HFFc6 (cell line): ENCODE results near the gene USF2. TPM values are rescaled to one million over a fixed set of nuclear protein-coding genes. Genes with fewer than 3 reads are reported as not detected.
A peak's percentile ranks its signal among the peaks of the same experiment; 100 is the strongest.

Source experiments
- DNase-seq: peaks from one replicate; pipeline ENCODE4 v3.0.0-alpha.2; 2018
- H3K27ac Mint-ChIP-seq: 2 replicates; pipeline ENCODE4 v1.8.0; 2020; ENCODE audit warnings: mild to moderate bottlenecking, mixed read lengths
- H3K27me3 Mint-ChIP-seq: 2 replicates; pipeline ENCODE4 v1.8.0; 2021; ENCODE audit warnings: mild to moderate bottlenecking, moderate library complexity, mixed read lengths; ENCODE audit not compliant: insufficient read depth
- H3K36me3 Mint-ChIP-seq: 2 replicates; pipeline ENCODE4 v1.8.0; 2021; ENCODE audit warnings: low read depth, mixed read lengths
- H3K4me1 Mint-ChIP-seq: 2 replicates; pipeline ENCODE4 v1.8.0; 2020; ENCODE audit warnings: low read depth, mixed read lengths
- H3K4me3 Mint-ChIP-seq: 2 replicates; pipeline ENCODE4 v1.8.0; 2020; ENCODE audit warnings: mild to moderate bottlenecking, moderate library complexity, mixed read lengths
- H3K9me3 Mint-ChIP-seq: 2 replicates; pipeline ENCODE4 v1.8.0; 2020; ENCODE audit warnings: mild to moderate bottlenecking, mixed read lengths
- CTCF ChIP-seq: fragments of 200-600 bp; sonication (generic); IDR thresholded peaks from 2 replicates; pipeline ENCODE4 v1.5.0; 2021; ENCODE audit warnings: antibody characterized with exemption, mild to moderate bottlenecking
- total RNA-seq, 6 experiments: library from RNA; stranded (reverse); fragmentation: NEBNext Ultra II Directional; extraction: Animal tissue kit (Norgen Biotek cat#: 25700); gene quantifications; 2 replicates in 1 of 6; 3 replicates in 5 of 6; pipeline ENCODE4 v1.2.3, GENCODE V29; 2021

The USF2 gene
- total RNA-seq, 6 experiments from 2014 or later: 66.0 to 78.1 (median 71.4) TPM

DNA sequence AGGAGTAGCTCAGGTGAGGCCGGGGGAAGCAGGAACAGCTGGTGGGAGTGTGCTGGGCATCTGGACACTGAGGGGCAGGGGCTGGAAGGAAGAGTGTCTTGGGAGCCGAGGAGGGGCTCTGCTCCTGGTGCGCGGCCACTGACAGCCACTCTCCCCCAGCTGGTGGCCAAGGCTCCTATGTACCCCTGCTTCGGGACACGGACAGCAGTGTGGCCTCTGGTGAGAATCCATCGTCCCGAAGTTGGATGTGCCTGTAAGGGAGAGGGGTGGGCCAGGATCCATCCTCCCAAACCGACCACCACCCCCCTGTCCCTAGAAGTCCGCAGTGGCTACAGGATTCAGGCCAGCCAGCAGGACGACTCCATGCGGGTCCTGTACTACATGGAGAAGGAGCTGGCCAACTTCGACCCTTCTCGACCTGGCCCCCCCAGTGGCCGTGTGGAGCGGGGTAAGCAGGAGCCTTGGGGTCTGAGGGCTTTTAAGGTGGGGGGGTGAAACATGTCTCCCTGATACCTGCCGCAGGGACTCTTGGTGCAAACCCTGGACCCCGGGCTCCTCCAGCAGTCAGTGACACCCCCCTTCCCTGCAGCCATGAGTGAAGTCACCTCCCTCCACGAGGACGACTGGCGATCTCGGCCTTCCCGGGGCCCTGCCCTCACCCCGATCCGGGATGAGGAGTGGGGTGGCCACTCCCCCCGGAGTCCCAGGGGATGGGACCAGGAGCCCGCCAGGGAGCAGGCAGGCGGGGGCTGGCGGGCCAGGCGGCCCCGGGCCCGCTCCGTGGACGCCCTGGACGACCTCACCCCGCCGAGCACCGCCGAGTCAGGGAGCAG, 2.0 kb upstream of the USF2 start:
- no peak for TF ChIP-seq CTCF
- Mint-ChIP-seq H3K27me3 (peaks cover 10% of the 10 kb centered on the region), H3K4me1 (peaks cover 12% of the 10 kb centered on the region), H3K36me3 (peaks cover 4% of the 10 kb centered on the region; the same call in 1 of the 2 replicates), H3K9me3 (no peaks in the 10 kb centered on the region), H3K27ac (peak overlapping the region; percentile 95; the same call in 1 of the 2 replicates), H3K4me3 (peak overlapping the region; percentile 97)
- no peak for DNase-seq

DNA sequence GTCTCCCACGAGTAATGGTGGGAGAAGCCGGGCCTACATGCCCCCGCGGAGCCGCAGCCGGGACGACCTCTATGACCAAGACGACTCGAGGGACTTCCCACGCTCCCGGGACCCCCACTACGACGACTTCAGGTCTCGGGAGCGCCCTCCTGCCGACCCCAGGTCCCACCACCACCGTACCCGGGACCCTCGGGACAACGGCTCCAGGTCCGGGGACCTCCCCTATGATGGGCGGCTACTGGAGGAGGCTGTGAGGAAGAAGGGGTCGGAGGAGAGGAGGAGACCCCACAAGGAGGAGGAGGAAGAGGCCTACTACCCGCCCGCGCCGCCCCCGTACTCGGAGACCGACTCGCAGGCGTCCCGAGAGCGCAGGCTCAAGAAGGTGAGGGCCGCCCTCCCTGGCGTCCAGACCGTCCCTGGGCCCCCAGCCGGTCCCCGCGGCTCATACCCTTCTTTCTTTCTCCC, 1.4 kb upstream of the USF2 start:
- Mint-ChIP-seq H3K27me3 (peaks cover 7% of the 10 kb centered on the region), H3K27ac (peak overlapping the region; percentile 95), H3K4me3 (peak overlapping the region; percentile 97), H3K9me3 (no peaks in the 10 kb centered on the region), H3K36me3 (peaks cover 4% of the 10 kb centered on the region; the same call in 1 of the 2 replicates), H3K4me1 (peaks cover 12% of the 10 kb centered on the region)
- DNase-seq: no peak
- TF ChIP-seq CTCF: no peak

GRCh38 chr19:35267818-35268535, 785 bp upstream of the USF2 start:
- Mint-ChIP-seq H3K4me3 (peak overlapping the region; percentile 97), H3K36me3 (peaks cover 4% of the 10 kb centered on the region; the same call in 1 of the 2 replicates), H3K27me3 (peaks cover 7% of the 10 kb centered on the region), H3K4me1 (peaks cover 12% of the 10 kb centered on the region), H3K9me3 (no peaks in the 10 kb centered on the region), H3K27ac (peak overlapping the region; percentile 95)
- no peak for TF ChIP-seq CTCF
- DNase-seq: peak; percentile 15

DNA sequence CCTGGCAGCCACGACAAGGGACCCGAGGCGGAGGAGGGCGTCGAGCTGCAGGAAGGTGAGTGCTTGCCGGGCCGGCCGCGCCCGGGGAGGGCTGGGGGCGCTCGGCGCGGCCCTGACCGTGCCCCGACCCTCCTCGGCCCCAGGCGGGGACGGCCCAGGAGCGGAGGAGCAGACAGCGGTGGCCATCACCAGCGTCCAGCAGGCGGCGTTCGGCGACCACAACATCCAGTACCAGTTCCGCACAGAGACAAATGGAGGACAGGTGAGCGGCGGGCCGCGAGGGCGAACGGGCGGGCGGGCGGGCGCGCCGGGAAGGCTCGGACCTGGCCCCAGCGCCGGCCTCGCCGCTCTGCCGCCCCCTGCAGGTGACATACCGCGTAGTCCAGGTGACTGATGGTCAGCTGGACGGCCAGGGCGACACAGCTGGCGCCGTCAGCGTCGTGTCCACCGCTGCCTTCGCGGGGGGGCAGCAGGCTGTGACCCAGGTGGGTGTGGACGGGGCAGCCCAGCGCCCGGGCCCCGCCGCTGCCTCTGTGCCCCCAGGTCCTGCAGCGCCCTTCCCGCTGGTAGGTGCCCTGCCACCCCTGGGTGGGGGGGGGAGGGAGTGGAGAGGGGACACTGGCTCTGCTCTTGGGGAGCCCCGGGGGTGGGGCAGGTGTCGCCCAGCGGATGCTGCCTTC, 816 bp downstream of the USF2 start:
- Mint-ChIP-seq H3K9me3 (no peaks in the 10 kb centered on the region), H3K36me3 (peaks cover 4% of the 10 kb centered on the region; the same call in 1 of the 2 replicates), H3K4me3 (peak overlapping the region; percentile 67), H3K27ac (no peak overlapping the region), H3K27me3 (peaks cover 4% of the 10 kb centered on the region), H3K4me1 (peaks cover 12% of the 10 kb centered on the region)
- DNase-seq: peak; percentile 78
- TF ChIP-seq CTCF: peak; percentile 97

GRCh38 chr19:35270381-35270811, 1.6 kb downstream of the USF2 start:
- no peak overlapping the region for H3K4me3 Mint-ChIP-seq
- no peak overlapping the region for H3K27ac Mint-ChIP-seq
- DNase-seq: no peak
- no peak for TF ChIP-seq CTCF
- H3K27me3 Mint-ChIP-seq: peaks cover 4% of the 10 kb centered on the region
- peaks cover 5% of the 10 kb centered on the region; the same call in 1 of the 2 replicates for H3K36me3 Mint-ChIP-seq
- H3K4me1 Mint-ChIP-seq: peaks cover 10% of the 10 kb centered on the region
- H3K9me3 Mint-ChIP-seq: no peaks in the 10 kb centered on the region
